ENCODE data around the gene FAHD1.
"Not testable (repeated sequence)": the region's sequence is repeated elsewhere in the genome, so short reads cannot be mapped to it uniquely, and the experiment has no call there.

Gene FAHD1

GRCh38 chr16:1857433-1858097 is 30.6 kb downstream of the FAHD1 start:
- FAIRE-seq = no peak

GRCh38 chr16:1858189-1858865 is 31.3 kb downstream of the FAHD1 start:
- no peak for FAIRE-seq

- no peak for FAIRE-seq
Observed at GRCh38 chr16:1859650-1860049, 32.6 kb downstream of the FAHD1 start.

GRCh38 chr16:1861730-1862129 is 34.7 kb downstream of the FAHD1 start:
- FAIRE-seq = no peak

GRCh38 chr16:1862394-1862793 is 35.4 kb downstream of the FAHD1 start:
- FAIRE-seq = no peak

GRCh38 chr16:1863681-1864460 is 36.9 kb downstream of the FAHD1 start:
- FAIRE-seq = no peak

- FAIRE-seq = peak; percentile 51
Observed at GRCh38 chr16:1865902-1866690, 39.1 kb downstream of the FAHD1 start.

- no peak for FAIRE-seq
Observed at GRCh38 chr16:1870365-1871082, 43.5 kb downstream of the FAHD1 start.

- no peak for FAIRE-seq
Observed at GRCh38 chr16:1871974-1872635, 45.1 kb downstream of the FAHD1 start, which contains the start of gene MEIOB. TSS of gene MEIOB (minus strand) at chr16:1872164. CDS start at chr16:1868175, 3,989 bp downstream.

- no peak for FAIRE-seq
Observed at GRCh38 chr16:1874854-1875253, 47.8 kb downstream of the FAHD1 start.

GRCh38 chr16:1876066-1876465 is 49.1 kb downstream of the FAHD1 start:
- not testable (repeated sequence) for FAIRE-seq

GRCh38 chr16:1876468-1876867 is 49.5 kb downstream of the FAHD1 start:
- FAIRE-seq = no peak

GRCh38 chr16:1877089-1877488 is 50.1 kb downstream of the FAHD1 start:
- no peak for FAIRE-seq

- no peak for FAIRE-seq
Observed at GRCh38 chr16:1877804-1878203, 50.8 kb downstream of the FAHD1 start.

- no peak for FAIRE-seq
Observed at GRCh38 chr16:1878256-1878655, 51.2 kb downstream of the FAHD1 start.
